ENCODE results near the gene GSTO1.
"Not testable (repeated sequence)": the region's sequence is repeated elsewhere in the genome, so short reads cannot be mapped to it uniquely, and the experiment has no call there.

Gene GSTO1

DNA sequence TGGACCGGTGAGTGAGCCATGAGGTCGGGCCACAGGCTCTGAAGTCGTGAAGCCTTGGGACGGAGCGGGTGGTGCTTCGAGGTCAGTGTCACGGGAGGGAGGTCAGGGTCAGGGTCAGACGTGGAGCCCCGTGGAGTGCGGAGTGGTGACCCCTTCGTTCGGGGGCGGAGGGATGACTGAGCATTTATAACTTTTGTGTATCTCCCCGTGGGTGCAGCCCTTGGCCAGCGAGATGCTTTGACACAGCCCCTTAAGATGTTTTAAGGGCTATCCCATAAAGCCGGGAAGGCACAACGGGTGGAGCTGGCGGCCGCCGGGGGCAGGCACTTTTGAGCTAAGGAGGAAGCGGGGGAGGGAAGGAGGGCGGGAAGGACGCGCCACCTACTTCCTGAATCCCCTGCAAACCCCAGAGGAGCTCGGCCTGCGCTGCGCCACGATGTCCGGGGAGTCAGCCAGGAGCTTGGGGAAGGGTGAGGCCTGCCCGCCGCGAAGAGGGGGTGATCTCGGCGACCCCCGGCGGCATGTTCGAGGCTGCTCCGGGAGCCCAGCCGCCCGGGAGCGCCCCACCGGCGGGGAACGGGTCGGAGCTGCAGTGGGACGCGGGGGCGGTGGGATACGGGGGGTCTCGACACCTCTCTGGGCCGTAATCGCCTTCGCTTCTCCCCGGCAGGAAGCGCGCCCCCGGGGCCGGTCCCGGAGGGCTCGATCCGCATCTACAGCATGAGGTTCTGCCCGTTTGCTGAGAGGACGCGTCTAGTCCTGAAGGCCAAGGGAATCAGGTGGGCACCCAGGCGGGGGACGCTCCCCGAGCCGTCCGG is at the start of gene GSTO1:
Gene GSTO1 (plus strand): TSS at position 400 of the 818 bp plus-strand sequence. CDS start 37 bp downstream, at position 437.
- DNase-seq, result peak; percentile 82 to 85

DNA sequence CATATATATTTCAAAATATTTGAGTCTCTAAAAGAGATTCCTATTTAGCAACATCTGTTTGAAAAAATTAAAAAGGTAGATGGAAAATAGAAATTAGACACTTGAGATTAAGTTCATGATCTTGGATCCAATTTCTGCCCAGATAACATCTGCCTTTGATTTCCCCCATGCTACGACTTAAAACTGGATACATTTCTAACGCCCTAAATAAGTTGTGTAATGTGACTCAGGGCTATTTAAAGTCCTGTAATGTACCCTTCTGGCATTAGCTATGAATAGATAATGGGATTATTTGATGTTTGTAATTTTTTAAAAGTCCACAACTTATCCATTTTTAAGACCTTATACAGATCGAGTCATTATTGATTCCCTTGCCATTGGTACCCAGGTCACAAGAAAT is 46.0 kb upstream of the GSTO1 start:
- DNase-seq, result no peak

DNA sequence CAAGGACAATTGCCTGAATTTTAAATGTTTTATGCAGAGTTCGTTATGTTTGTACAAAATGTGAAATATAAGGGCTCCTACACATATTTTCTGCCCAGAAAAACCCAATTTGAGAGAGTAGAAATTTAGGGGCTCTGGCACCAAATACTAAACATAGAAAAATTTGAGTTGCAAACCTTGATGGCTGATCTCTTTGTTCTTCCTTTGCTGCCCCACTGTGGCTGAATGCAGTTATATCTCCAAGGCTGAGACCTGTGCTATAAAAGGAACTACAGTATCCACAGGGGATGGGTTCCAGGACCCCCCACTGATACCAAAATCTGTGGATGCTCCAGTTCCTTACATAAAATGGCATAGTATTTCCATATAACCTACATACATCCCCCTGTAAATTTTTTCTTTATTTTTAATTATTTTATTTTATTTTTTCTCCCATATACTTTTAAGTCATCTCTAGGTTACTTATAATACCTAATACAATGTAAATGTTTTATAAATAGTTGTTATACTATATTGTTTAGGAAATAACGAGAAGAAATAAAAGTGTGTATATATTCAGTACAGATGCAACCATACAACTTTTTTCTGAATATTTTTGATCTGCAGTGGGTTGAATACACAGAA is 45.0 kb upstream of the GSTO1 start:
- peak; percentile 17 to 56 for DNase-seq

DNA sequence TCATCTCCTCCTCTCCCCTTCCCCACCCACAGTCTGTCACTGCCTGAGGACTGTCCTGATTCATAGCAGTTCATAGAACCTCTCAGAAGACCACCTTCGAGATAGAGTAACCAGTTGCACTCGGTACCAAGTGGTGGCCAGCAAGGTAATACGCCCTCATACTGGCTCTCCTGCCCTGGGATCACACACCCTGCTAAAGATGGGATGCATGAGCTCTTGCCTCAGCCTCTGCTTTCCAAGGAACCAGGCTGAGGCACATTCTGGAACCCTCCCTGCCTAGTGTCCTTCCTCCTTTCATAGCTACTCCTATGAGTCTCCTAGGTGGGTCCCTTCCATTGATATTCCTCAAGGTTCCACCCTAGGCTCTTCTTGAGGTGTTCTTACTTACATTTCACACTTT is 38.1 kb upstream of the GSTO1 start:
- no peak for DNase-seq

DNA sequence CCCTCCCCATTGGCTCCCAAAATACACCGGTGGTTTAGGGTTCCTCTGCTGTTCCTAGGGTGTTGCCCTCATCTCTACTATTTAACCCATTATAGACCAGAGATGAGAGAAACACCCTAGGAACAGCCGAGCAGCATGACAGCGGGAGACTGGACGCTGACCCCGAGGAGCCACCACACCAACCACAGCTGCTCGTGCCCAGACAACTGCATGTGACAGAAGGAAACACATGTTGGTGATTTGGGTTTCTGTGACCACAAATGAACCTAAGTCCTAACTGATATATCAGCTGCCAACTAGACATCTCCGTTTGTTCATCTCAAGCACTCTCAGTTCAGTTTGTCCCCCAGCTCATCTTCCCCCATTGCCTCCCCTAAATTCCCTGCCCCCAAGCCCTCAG is 35.9 kb upstream of the GSTO1 start:
- DNase-seq, result no peak

DNA sequence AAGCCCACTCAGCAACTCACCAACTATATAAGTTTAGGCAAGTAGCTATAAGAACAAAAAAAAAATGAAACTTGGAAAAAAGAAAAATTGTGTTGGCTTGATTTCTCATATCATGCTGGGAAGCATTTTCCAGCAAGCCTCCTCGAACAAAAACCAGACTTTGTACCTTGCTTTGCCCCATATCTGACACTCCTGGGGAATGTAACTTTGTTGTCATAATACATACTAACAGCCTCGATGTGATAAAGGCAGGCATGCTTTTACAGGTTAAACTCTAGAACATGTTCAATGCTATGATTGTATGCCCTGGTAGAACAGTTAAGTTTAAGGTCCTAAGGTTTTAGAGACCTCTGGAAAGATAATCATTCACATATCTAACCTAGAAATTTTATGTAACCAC is 34.2 kb upstream of the GSTO1 start:
- DNase-seq, result no peak

DNA sequence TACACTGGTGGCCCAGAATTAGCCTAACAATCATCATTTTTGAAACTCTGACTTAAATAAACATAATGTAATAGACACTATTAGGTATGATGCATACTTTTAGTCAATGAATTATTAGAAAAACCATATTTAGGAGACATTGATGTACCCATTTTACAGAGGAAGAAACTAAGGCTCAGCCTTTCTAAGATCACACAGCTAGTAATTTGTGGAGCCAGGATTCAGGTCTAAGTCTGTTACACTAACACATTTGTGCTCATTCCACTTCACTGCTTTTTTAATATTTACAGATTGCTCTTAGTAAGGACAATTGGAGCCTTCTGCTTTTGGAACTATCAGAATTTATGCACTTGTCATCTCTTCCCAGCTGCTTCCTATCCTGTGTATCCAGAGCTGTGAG is 31.4 kb upstream of the GSTO1 start:
- no peak for DNase-seq

DNA sequence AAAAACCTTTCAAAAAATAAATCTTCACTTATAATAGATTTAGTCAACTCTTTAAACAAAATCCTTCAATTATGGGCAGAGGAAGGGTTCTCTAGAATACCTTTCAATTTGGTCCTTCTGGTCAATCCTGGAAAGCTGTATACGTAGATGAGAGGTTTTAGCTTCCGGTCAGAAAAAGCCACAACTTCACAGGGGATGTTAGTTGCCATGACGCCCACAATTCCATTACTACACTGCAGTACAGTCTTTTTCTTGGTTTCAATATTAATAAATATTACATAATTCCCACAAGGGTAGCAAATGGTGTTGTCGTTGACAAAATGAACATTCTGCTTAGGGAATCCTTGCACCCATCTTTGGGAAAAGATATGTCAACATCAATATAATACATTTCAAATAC is 24.2 kb upstream of the GSTO1 start:
- no peak for DNase-seq

DNA sequence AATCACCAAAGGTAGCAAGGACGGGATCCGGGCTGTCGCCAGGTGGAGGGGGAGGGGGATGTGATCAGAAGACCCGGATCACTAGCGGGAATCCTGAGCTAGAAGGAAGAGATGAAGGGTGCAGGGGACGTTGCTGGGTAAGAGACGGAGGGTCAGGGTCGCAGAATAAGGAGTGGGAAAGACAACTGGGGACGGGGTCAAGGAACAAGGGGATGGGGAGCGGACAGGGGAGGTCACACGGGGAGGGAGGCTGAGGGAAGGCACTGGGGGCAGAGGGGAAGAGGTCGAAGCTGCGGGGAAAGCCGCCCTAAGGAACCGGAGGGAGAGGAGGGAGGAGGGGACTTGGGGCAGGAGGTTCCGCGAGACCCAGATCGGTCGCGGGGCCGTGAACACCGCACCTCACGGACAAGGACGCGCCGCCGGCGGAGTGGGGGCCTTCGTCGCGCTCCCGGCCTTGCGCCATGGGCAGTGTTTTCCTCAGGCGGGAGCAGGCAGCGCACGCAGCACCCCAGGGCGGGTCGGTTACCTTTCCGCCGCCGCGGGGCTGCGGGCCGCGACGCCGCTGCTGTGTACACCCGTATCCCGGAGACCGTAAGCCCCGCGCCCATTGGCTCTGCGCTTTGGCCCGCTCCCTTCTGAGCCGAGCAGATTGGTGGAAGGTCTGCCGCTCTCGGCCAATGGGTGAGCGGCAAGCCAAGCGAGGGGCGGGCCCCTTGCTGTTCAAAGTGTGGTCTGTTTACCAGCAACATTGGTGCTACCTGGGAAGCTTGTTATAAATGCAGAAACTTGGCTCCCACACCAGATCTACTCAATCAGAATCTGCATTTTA is 22.7 kb upstream of the GSTO1 start, which contains the start of gene CFAP43:
Gene CFAP43 (minus strand): TSS at position 581 of the 829 bp plus-strand sequence. CDS start 118 bp downstream, at position 463.
- peak; percentile 93 to 99 for DNase-seq

DNA sequence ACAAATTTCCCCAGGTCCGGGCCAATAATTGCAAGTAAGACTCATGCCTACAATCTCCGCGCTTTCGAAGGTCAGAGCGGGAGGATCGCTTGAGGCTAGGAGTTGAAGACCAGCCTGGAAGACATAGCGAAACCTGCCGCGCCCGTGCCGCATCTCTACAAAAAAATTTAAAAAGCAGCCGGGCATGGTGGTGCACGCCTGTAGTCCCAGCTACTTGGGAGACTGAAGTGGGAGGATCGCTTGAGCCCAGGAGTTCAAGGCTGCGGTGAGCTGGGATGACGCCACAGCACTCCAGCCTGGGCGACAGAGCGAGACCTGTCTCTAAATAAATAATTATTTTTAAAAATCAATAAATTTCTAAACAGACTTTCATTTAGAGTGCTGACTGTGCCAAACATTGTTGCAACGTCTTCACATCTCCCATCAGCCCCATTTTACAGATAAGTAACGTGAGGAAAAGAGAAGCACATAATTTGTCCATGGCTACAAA is 22.0 kb upstream of the GSTO1 start:
- no peak for DNase-seq

DNA sequence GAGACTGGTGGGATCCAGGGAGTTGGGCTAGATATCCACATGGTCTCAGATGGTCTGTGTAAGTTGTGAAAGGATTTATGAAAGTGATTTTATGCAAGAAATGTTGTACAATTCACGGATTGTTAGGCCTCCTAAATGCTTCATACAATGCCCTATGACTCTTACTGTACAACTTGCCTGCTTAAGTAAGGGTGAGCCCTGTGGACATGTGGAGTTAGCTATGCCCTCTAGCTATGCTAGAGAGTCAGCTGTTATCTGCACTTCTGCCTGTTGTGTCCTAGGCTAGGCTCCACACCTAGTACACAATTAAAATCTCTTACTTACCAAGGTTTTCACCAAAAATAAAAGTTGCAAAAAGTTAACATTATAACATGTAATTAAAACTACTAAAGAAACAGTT is 20.9 kb upstream of the GSTO1 start:
- no peak for DNase-seq

DNA sequence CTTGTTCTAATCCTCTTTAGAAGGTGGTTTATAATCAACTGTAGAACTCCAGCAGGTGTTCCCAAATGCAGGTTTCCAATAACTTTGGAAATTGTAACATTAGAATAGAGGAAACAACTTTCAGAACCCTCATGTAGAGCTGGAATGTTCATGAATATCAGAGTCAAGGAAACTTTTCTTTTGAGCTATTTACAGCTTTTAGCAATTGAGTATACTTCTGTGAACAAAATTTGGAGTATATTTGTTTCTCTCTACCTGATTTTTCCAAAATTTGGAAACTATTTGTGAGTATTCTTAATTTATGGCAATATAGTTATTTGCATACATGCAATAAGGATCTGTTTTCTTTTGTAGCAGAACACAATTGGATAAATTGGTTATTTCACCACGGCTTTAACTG is 19.8 kb upstream of the GSTO1 start:
- no peak for DNase-seq

DNA sequence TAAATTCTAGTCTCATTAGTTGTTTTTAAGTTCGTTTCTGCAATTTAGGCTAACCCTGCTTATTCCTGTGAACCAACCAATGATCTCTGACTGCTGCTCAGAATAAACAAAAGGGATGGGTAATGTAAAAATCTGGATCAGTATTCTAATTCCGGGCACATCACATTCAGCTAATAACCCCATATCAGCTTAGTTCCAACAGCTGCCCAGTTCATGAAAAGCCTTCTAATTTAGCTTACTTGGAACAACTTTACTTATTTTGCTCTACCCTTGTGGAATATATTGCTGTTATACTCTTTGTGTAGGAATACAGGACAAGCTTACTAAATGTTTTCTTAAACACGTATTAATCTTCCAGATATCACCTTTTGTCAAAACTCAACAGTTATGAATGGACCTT is 18.9 kb upstream of the GSTO1 start:
- DNase-seq, result no peak

DNA sequence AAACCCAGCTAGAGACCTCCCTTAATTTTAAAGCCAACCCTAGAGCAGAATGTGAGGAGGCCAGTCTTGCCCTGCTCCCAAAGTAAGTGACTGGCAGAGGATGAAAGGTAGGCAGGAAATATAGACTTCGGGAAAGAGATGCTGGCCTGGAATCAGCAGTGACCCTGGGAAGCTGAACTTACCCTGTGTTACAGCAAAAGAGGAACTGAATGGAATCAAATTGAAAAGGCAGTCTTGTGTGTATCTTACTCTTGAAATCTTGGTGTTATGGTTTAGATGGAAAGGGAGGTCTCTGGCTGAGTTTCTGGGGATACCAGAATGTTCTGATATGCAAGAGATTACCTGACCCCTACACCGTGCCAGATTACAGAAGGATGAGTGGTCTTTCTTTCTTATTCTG is 14.6 kb upstream of the GSTO1 start:
- DNase-seq, result no peak

DNA sequence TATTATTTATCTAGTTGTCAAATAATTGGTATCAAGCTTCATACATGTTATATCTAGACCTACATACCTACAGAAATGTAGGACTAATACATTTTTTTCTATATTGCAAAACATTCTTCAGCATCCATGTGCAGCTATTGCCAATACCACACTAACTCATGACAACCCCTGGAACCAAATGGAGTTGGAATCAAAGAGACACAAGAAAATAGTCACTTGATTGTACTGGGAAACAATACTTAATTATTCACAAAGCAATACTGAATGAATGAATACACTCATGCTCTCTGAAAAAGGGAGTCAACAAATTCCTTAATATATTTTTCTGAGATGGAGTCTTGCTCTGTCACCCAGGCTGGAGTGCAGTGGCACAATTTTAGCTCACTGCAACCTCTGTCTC is 12.1 kb upstream of the GSTO1 start:
- no peak for DNase-seq

DNA sequence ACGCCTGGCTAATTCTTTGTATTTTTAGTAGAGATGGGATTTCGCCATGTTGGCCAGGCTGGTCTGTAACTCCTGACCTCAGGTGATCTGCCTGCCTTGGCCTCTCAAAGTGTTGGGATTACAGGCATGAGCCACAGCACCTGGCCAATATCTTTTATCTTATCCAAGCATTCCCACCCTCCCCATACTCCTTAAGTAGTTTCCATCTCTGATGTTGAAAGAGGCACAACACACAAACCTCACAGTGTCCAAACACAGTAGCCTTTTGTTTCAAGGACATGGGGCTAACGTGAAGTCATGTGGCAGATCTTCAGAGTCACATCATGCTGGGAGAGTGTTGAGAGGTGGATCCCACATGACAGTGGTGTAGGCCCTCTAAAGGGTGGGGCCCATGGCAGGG is 11.7 kb upstream of the GSTO1 start:
- DNase-seq, result not testable (repeated sequence)

DNA sequence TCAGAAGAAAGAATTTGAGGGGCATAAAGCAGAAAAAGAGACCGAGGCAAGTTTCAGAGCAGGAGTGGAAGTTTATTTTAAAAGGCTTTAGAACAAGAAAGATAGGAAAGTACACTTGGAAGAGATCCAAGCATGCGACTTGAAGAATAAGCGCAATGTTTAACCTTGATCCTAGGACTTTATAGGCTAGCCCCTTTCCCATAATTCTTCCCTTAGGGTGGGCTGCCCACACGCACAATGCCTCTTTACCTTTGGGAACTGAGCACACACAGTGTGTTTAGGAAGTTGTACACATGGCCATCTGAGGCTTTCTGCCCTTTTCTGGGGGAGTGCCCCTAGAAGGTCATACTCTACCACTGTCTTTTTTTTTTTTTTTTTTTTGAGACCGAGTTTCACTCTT is 11.2 kb upstream of the GSTO1 start:
- no peak for DNase-seq

DNA sequence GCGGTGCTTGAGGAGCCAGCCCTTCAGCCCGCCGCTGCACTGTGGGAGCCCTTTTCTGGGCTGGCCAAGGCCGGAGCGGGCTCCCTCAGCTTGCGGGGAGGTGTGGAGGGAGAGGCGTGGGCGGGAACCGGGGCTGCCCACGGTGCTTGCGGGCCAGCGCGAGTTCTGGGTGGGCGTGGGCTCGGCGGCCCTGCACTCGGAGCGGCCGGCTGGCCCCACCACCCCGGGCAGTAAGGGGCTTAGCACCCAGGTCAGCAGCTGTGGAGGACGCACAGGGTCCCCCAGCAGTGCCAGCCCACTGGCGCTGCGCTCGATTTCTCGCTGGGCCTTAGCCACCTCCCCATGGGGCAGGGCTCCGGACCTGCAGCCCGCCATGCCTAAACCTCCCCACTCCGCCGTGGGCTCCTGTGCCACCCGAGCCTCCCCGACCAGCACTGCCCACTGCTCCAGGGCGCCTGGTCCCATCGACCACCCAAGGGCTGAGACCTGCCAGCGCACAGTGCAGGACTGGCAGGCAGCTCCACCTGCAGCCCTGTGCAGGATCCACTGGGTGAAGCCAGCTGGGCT is 9.5 kb upstream of the GSTO1 start:
- DNase-seq, result no peak

DNA sequence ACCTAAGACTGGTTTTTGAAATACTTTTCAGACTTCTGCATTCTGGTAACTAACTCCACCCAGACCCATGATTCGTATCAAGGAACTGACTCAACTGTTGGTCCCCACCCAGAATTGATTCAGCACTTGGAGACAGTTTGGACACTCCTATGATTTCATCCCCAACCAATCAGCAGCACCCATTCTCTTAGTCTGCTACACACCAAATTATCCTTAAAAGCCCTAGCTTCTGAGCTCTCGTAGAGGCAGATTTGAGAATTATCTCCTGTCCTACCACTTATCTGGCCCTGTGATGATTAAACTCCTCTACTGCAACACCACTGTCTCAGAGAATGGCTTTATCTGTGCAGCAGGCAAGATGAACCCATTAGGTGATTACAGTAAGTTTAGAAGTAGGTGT is 7.7 kb upstream of the GSTO1 start:
- peak; percentile 96 to 100 for DNase-seq

DNA sequence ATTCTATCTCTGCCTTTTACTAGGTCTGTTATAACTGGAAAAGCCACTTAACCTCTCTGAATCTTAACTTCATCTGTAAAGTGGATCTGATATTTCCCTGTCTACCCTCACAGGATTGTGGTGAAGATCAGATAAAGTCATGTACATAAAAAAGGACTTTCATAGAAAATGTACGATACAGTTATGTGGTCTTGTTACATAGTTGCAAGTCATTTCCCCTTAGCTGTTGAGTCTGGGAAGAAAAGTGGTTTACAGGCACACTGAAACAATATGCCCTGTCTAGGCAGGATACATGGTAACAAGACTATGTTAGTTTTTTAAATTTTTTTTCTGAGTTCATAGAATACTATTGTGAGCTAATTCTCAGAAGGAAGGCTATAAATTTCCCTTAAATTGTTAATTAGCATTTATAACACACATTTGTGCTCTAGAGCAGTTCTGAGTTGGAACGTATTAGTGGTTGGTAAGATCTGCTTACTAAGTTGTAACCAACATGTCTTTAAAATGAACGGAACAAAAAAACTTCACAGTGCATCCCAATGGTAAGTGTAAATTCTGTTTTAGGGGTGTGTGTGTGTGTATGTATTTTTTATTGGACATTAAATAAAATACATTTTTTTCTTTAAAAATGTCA is 7.1 kb upstream of the GSTO1 start:
- DNase-seq, result peak; percentile 47 to 62

DNA sequence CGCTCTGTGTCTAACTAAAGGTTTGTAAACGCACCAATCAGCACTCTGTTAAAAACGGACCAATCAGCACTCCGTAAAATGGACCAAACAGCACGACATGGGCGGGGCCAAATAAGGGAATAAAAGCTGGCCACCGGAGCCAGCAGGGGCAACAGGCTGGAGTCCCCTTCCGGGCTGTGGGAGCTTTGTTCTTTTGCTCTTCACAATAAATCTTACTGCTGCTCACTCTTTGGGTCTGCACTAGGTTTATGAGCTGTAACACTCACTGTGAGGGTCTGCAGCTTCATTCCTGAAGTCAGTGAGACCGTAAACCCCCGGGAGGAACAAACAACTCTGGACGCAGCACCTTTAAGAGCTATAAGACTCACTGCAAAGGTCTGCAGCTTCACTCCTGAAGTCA is 5.8 kb upstream of the GSTO1 start:
- not testable (repeated sequence) for DNase-seq

DNA sequence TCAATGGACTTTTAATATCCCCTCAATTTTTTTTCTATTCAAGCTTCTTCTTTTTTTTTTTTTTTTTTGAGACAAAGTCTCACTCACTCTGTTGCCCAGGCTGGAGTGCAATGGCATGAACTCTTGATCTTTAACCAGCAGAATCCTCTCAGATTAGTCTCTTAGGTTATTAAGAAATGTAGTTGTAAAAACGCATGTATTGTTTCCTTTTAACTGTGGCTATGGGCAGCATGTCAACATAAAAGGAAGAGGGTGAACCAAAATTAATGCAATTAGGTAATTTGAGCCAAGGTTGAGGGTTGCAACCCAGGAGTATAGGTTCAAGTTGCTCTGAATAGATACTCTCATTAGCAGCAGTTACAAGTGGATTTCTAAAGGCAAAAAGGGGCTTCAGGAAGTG is 4.3 kb upstream of the GSTO1 start:
- no peak for DNase-seq

DNA sequence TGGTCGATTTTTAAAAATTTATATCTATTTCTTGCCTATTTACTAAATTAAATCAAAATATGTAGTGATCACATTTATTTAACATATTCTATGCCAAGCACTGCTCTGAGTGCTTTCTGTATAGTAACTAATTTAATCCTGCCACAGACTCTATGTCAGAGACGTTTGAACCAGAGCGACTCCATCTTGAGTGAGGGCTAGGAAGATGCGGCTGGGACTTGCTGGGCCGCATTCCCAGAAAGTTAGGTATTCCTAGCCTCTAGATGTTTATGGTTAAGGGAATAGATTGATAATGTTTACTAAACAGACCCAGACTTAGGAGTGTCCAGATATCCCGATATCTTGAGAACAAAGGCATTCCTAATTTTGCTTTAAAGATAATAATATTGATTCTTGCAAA is 3.2 kb upstream of the GSTO1 start:
- no peak for DNase-seq

All from inflammatory macrophage treated with lipopolysaccharide for 1 hour (primary cell).